Loucy (cell line): ENCODE data around the gene ARMC6.

ENCODE experiments used
- H2AFZ ChIP-seq: fragments of 200-600 bp; sonication (generic); 2 replicates; pipeline ENCODE4 v1.6.0; 2016; ENCODE audit warnings: antibody characterized with exemption, mild to moderate bottlenecking, low read length, moderate library complexity
- H3F3A ChIP-seq: fragments of 200-600 bp; 2 replicates; pipeline ENCODE4 v1.6.0; 2016; ENCODE audit warnings: antibody characterized with exemption, low read depth, mild to moderate bottlenecking
- H3K27me3 ChIP-seq: fragments of 200-600 bp; sonication (generic); 2 replicates; pipeline ENCODE4 v1.6.1; 2014; ENCODE audit warnings: low read length, mild to moderate bottlenecking; ENCODE audit not compliant: insufficient read depth, poor library complexity, severe bottlenecking
- H3K36me3 ChIP-seq: fragments of 200-600 bp; sonication (generic); 2 replicates; pipeline ENCODE4 v1.6.1; 2016; ENCODE audit warnings: low read length; ENCODE audit not compliant: insufficient read depth
- H3K4me1 ChIP-seq: fragments of 200-600 bp; sonication (generic); 2 replicates; pipeline ENCODE4 v1.5.1; 2014; ENCODE audit warnings: low read length, mild to moderate bottlenecking; ENCODE audit not compliant: insufficient read depth, poor library complexity, severe bottlenecking
- H3K4me2 ChIP-seq: fragments of 200-600 bp; sonication (generic); 2 replicates; pipeline ENCODE4 v1.6.0; 2014; ENCODE audit warnings: antibody characterized with exemption, low read length, low read depth, mild to moderate bottlenecking; ENCODE audit not compliant: poor library complexity, severe bottlenecking
- H3K4me3 ChIP-seq: fragments of 200-600 bp; sonication (generic); 2 replicates; pipeline ENCODE4 v1.5.1; 2014; ENCODE audit warnings: low read length, mild to moderate bottlenecking, mixed read lengths; ENCODE audit not compliant: poor library complexity, severe bottlenecking
- H3K79me2 ChIP-seq: fragments of 200-600 bp; sonication (generic); 2 replicates; pipeline ENCODE4 v1.6.1; 2014; ENCODE audit warnings: low read length; ENCODE audit not compliant: insufficient read depth
- H3K9ac ChIP-seq: fragments of 200-600 bp; sonication (generic); 2 replicates; pipeline ENCODE4 v1.6.0; 2014; ENCODE audit warnings: mild to moderate bottlenecking, low read depth, low read length, moderate library complexity; ENCODE audit not compliant: poor library complexity, severe bottlenecking
- H3K9me2 ChIP-seq: fragments of 200-600 bp; sonication (generic); replicated peaks from 2 replicates; pipeline ENCODE4 v1.6.1; 2016; ENCODE audit warnings: low read depth, low read length, mixed read lengths
- H3K9me3 ChIP-seq: fragments of 200-600 bp; sonication (generic); 2 replicates; pipeline ENCODE4 v1.6.1; 2014; ENCODE audit warnings: mild to moderate bottlenecking, antibody characterized with exemption, low read length, low read depth; ENCODE audit not compliant: insufficient read depth
- H4K20me1 ChIP-seq: fragments of 200-600 bp; sonication (generic); 2 replicates; pipeline ENCODE4 v1.6.0; 2014; ENCODE audit warnings: antibody characterized with exemption, low read length, mild to moderate bottlenecking; ENCODE audit not compliant: insufficient read depth, poor library complexity, severe bottlenecking
- CTCF ChIP-seq: fragments of 200-600 bp; sonication (generic); conservative IDR thresholded peaks from 2 replicates; pipeline ENCODE4 v1.5.1; 2014; ENCODE audit warnings: mild to moderate bottlenecking, antibody characterized with exemption, low read length
- EZH2phosphoT487 ChIP-seq: fragments of 200-600 bp; IDR thresholded peaks from 2 replicates; pipeline ENCODE4 v1.6.1; 2018; ENCODE audit warnings: antibody characterized with exemption, mild to moderate bottlenecking, moderate library complexity, borderline replicate concordance

ARMC6 gene

GRCh38 chr19:19050731-19051130 is 17.3 kb downstream of the ARMC6 start:
- Histone ChIP-seq H3K79me2 (no peaks in the 10 kb centered on the region), H3K4me3 (no peak overlapping the region), H3K4me2 (no peak overlapping the region), H3K9me2 (no peaks in the 10 kb centered on the region), H2AFZ (no peak overlapping the region), H3K9ac (no peak overlapping the region), H4K20me1 (no peaks in the 10 kb centered on the region), H3K9me3 (no peaks in the 10 kb centered on the region), H3K27me3 (no peaks in the 10 kb centered on the region), H3F3A (no peaks in the 10 kb centered on the region), H3K4me1 (no peaks in the 10 kb centered on the region), H3K36me3 (peaks cover 32% of the 10 kb centered on the region; the same call in 1 of the 2 replicates)
- TF ChIP-seq CTCF (no peak), EZH2phosphoT487 (no peak)

GRCh38 chr19:19051478-19052213 is 18.2 kb downstream of the ARMC6 start:
- Histone ChIP-seq H3K36me3 (peaks cover 36% of the 10 kb centered on the region; the same call in 1 of the 2 replicates), H3K9me2 (no peaks in the 10 kb centered on the region), H3K4me3 (no peak overlapping the region), H3K27me3 (no peaks in the 10 kb centered on the region), H3K9ac (no peak overlapping the region), H3K4me1 (no peaks in the 10 kb centered on the region), H3K79me2 (no peaks in the 10 kb centered on the region), H3F3A (no peaks in the 10 kb centered on the region), H3K4me2 (no peak overlapping the region), H3K9me3 (no peaks in the 10 kb centered on the region), H4K20me1 (no peaks in the 10 kb centered on the region), H2AFZ (no peak overlapping the region)
- TF ChIP-seq EZH2phosphoT487 (no peak), CTCF (no peak)

GRCh38 chr19:19052921-19053320 is 19.5 kb downstream of the ARMC6 start:
- Histone ChIP-seq H3K4me1 (no peaks in the 10 kb centered on the region), H3K9ac (no peak overlapping the region), H4K20me1 (no peaks in the 10 kb centered on the region), H3K4me3 (no peak overlapping the region), H3K4me2 (no peak overlapping the region), H3K79me2 (no peaks in the 10 kb centered on the region), H3K27me3 (no peaks in the 10 kb centered on the region), H3K36me3 (peaks cover 46% of the 10 kb centered on the region; the same call in 1 of the 2 replicates), H3F3A (no peaks in the 10 kb centered on the region), H3K9me3 (no peaks in the 10 kb centered on the region), H3K9me2 (no peaks in the 10 kb centered on the region), H2AFZ (no peak overlapping the region)
- TF ChIP-seq CTCF = no peak
